ENCODE results near the gene SPECC1. TPM values are rescaled to one million over a fixed set of nuclear protein-coding genes. Genes with fewer than 3 reads are reported as not detected.

SPECC1 gene, protein sequence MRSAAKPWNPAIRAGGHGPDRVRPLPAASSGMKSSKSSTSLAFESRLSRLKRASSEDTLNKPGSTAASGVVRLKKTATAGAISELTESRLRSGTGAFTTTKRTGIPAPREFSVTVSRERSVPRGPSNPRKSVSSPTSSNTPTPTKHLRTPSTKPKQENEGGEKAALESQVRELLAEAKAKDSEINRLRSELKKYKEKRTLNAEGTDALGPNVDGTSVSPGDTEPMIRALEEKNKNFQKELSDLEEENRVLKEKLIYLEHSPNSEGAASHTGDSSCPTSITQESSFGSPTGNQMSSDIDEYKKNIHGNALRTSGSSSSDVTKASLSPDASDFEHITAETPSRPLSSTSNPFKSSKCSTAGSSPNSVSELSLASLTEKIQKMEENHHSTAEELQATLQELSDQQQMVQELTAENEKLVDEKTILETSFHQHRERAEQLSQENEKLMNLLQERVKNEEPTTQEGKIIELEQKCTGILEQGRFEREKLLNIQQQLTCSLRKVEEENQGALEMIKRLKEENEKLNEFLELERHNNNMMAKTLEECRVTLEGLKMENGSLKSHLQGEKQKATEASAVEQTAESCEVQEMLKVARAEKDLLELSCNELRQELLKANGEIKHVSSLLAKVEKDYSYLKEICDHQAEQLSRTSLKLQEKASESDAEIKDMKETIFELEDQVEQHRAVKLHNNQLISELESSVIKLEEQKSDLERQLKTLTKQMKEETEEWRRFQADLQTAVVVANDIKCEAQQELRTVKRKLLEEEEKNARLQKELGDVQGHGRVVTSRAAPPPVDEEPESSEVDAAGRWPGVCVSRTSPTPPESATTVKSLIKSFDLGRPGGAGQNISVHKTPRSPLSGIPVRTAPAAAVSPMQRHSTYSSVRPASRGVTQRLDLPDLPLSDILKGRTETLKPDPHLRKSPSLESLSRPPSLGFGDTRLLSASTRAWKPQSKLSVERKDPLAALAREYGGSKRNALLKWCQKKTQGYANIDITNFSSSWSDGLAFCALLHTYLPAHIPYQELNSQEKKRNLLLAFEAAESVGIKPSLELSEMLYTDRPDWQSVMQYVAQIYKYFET
- total RNA-seq (2021; ENCODE audit: unreplicated experiment) (43.5 TPM), Bru-seq, nascent RNA (percentile 51 among the genes with signal in this experiment), BruChase-seq, experiment 1, labeled RNA remaining after a 6-hour chase (percentile 58 among the genes with signal in this experiment), BruChase-seq, experiment 2, labeled RNA remaining after a 2-hour chase (percentile 51 among the genes with signal in this experiment)
- 16.7 and 18.5 TPM in 2 replicates for polyA plus RNA-seq (2012)
- long read RNA-seq, full-length matches to known transcripts = 4 of 27 reads
- long read RNA-seq, partial matches to known transcripts = 9 of 27 reads
- long read RNA-seq, other reads (novel, unspliced or antisense) = 14 of 27 reads

DNA sequence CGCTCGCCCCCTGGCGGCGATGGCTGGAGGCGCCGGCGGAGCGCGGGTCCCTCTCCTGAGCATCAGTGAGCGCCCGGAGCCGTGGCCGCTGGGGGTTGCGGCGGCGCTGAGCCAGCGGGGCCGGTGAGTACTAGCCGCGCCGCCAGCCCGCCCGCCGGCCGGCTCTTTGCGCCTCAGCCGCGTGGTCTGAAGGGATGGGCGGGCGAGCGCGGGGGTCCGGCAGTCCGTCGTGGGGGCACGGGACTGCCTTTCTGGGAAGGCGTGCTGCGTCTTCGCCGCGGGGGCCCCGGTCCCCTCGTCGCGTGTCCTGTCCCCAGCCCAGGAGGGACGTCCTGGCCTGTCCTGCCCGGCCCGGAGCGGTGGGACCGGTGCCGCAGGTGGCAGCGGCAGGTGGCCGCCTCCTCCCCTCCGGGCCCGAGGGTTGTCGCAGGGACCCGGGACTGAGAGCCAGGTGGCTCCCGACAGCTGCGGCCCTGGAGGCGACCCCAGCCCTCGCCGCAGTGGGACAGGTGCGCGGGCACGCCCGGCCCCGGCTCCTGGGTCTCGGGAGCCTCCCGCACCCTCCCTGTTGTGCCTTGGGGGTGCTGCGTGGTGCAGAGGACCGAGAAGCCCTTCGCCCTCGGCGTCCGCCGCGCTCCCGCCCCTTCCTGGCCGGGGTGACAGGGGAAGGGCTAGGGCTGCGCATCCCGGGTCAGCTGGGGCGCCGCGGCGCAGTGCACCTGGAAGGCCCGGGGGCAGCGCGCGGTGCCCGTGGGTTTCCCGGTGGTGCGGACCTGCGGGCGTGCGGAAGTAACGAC, at the start of gene SPECC1:
TSS of gene SPECC1 (plus strand) at position 58 of the 797 bp plus-strand sequence. CDS start 87,293 bp downstream, outside the sequence.
- DNase-seq (ENCODE audit: low read depth, low spot score) (peak; percentile 49), ATAC-seq (peak; percentile 93)
- Histone ChIP-seq H4K20me1 (ENCODE audit: insufficient read depth) (no peaks in the 10 kb centered on the region), H3K79me2 (ENCODE audit: insufficient read depth, low read length) (no peaks in the 10 kb centered on the region), H3K4me3 (replicated peaks in 1 of 2; ENCODE audit: low read depth in 1 of 2, low read length in 2 of 2) (peak within 1 kb of the TSS; percentile 59 to 71), H3K27me3 (ENCODE audit: insufficient read depth, low read length) (0 out of 2 replicates have a peak, but pooled peaks cover 5% of the 10 kb centered on the region), H3K36me3 (ENCODE audit: control insufficient read depth in 1 of 2, insufficient read depth in 2 of 2, low read length in 2 of 2) (no peaks in the 10 kb centered on the region), H3K9ac (ENCODE audit: low read length) (peak within 1 kb of the TSS; percentile 40), H3K27ac (ENCODE audit: low read depth, low read length) (peak within 1 kb of the TSS; percentile 53), H2AFZ (ENCODE audit: low read depth, low read length, poor library complexity, severe bottlenecking) (peak within 1 kb of the TSS; percentile 62), H3K4me1 (ENCODE audit: control insufficient read depth in 1 of 2, insufficient read depth in 2 of 2, low read length in 2 of 2) (peaks cover 5 to 25% of the 10 kb centered on the region in 2 experiments; a peak in 2 of 4 replicates), H3K9me2 (ENCODE audit: insufficient read depth) (no peaks in the 10 kb centered on the region), H3K4me2 (ENCODE audit: low read length) (peak within 1 kb of the TSS; percentile 91), H3K9me3 (ENCODE audit: control insufficient read depth in 1 of 2, insufficient read depth in 1 of 2, low read depth in 1 of 2, low read length in 2 of 2) (no peaks in the 10 kb centered on the region)
- intact Hi-C loops (cut with micrococcal nuclease) = loop anchor here (5.0 kb wide), 1 partner anchor 88 kb away; no protein-coding TSS in a partner anchor
- ChIA-PET RAD21 (ENCODE audit: low non-redundant PET in 1 of 2, low total read pairs in 2 of 2, uncharacterized antibody in 2 of 2, unreplicated experiment in 2 of 2) (interaction anchor here (0.7 to 2.3 kb wide), 2 partner anchors 17 to 86 kb away, joined by 3 to 7 read pairs; no protein-coding TSS in a partner anchor), POLR2A (interaction anchor here (0.7 to 1.7 kb wide), 3 partner anchors 13 to 935 kb away, joined by 3 read pairs; no protein-coding TSS in a partner anchor), CTCF (interaction anchor here (0.9 to 2.9 kb wide), 12 partner anchors 13 to 107 kb away, joined by 3 to 47 read pairs (median 4); no protein-coding TSS in a partner anchor)
- BruUV-seq (replicated peaks) = no TSS peak
- TF ChIP-seq ZFX (IDR thresholded peaks at IDR 0.05) = peak; percentile 34; the same call in 1 of the 2 replicates
- TF ChIP-seq, protein P1, sequence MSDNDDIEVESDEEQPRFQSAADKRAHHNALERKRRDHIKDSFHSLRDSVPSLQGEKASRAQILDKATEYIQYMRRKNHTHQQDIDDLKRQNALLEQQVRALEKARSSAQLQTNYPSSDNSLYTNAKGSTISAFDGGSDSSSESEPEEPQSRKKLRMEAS (IDR thresholded peaks at IDR 0.05) = no peak
- peak; percentile 49 for TF ChIP-seq POLR2AphosphoS5 (IDR thresholded peaks at IDR 0.05; ENCODE audit: low read depth, low read length)
- no peak for TF ChIP-seq EZH2phosphoT487 (IDR thresholded peaks at IDR 0.05; ENCODE audit: borderline replicate concordance)
- TF ChIP-seq CEBPB (IDR thresholded peaks at IDR 0.05; ENCODE audit: low read depth) = no peak
- TF ChIP-seq, protein P2, sequence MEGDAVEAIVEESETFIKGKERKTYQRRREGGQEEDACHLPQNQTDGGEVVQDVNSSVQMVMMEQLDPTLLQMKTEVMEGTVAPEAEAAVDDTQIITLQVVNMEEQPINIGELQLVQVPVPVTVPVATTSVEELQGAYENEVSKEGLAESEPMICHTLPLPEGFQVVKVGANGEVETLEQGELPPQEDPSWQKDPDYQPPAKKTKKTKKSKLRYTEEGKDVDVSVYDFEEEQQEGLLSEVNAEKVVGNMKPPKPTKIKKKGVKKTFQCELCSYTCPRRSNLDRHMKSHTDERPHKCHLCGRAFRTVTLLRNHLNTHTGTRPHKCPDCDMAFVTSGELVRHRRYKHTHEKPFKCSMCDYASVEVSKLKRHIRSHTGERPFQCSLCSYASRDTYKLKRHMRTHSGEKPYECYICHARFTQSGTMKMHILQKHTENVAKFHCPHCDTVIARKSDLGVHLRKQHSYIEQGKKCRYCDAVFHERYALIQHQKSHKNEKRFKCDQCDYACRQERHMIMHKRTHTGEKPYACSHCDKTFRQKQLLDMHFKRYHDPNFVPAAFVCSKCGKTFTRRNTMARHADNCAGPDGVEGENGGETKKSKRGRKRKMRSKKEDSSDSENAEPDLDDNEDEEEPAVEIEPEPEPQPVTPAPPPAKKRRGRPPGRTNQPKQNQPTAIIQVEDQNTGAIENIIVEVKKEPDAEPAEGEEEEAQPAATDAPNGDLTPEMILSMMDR (IDR thresholded peaks at IDR 0.05 in 2 of 3, conservative IDR thresholded peaks at IDR 0.05 in 1 of 3; ENCODE audit: borderline replicate concordance in 1 of 3, insufficient read depth in 1 of 3, low read depth in 2 of 3, low read length in 2 of 3) = peak; percentile 59 to 96 (median 79); a peak in 4 of 6 replicates
- TF ChIP-seq FOSL1 (IDR thresholded peaks at IDR 0.05; ENCODE audit: low read depth) = no peak
- TF ChIP-seq, protein P3, sequence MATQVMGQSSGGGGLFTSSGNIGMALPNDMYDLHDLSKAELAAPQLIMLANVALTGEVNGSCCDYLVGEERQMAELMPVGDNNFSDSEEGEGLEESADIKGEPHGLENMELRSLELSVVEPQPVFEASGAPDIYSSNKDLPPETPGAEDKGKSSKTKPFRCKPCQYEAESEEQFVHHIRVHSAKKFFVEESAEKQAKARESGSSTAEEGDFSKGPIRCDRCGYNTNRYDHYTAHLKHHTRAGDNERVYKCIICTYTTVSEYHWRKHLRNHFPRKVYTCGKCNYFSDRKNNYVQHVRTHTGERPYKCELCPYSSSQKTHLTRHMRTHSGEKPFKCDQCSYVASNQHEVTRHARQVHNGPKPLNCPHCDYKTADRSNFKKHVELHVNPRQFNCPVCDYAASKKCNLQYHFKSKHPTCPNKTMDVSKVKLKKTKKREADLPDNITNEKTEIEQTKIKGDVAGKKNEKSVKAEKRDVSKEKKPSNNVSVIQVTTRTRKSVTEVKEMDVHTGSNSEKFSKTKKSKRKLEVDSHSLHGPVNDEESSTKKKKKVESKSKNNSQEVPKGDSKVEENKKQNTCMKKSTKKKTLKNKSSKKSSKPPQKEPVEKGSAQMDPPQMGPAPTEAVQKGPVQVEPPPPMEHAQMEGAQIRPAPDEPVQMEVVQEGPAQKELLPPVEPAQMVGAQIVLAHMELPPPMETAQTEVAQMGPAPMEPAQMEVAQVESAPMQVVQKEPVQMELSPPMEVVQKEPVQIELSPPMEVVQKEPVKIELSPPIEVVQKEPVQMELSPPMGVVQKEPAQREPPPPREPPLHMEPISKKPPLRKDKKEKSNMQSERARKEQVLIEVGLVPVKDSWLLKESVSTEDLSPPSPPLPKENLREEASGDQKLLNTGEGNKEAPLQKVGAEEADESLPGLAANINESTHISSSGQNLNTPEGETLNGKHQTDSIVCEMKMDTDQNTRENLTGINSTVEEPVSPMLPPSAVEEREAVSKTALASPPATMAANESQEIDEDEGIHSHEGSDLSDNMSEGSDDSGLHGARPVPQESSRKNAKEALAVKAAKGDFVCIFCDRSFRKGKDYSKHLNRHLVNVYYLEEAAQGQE (IDR thresholded peaks at IDR 0.05; ENCODE audit: low read depth) = no peak
- no peak for TF ChIP-seq POLR2A (IDR thresholded peaks at IDR 0.05; ENCODE audit: borderline replicate concordance, extremely low read depth, insufficient read depth, insufficient read length)
- TF ChIP-seq JUND (IDR thresholded peaks at IDR 0.05) = no peak

Data from HCT116 (cell line).